WERI-Rb-1 (cell line): ENCODE results near the gene DOC2A.

ENCODE experiments used
- DNase-seq: peaks from one replicate; pipeline ENCODE4 v3.0.0-alpha.2; 2020
- H3K27ac ChIP-seq: fragments of 250-450 bp; sonication (Bioruptor Pico); 2 replicates; pipeline ENCODE4 v1.5.1; 2020; ENCODE audit warnings: mild to moderate bottlenecking, moderate library complexity
- H3K27me3 ChIP-seq: fragments of 250-450 bp; sonication (Bioruptor Pico); 2 replicates; pipeline ENCODE4 v1.5.1; 2021; ENCODE audit warnings: mild to moderate bottlenecking, low read depth, moderate library complexity; ENCODE audit not compliant: insufficient read depth, severe bottlenecking
- H3K36me3 ChIP-seq: fragments of 250-450 bp; sonication (Bioruptor Pico); 2 replicates; pipeline ENCODE4 v1.5.1; 2020; ENCODE audit warnings: mild to moderate bottlenecking, moderate library complexity
- H3K4me3 ChIP-seq: 2 replicates; pipeline ENCODE4 v1.5.1; 2011; ENCODE audit warnings: low read depth, mild to moderate bottlenecking, control low read depth, low read length
- H3K9me3 ChIP-seq: fragments of 250-450 bp; sonication (Bioruptor Pico); 2 replicates; pipeline ENCODE4 v1.5.1; 2021; ENCODE audit warnings: mild to moderate bottlenecking, moderate library complexity; ENCODE audit not compliant: severe bottlenecking
- TF ChIP-seq, protein P1 (sequence below): IDR thresholded peaks from 2 replicates; pipeline ENCODE4 v1.5.1; 2011; ENCODE audit warnings: low read depth, mild to moderate bottlenecking, control low read depth, inconsistent platforms, low read length

Gene DOC2A

DNA sequence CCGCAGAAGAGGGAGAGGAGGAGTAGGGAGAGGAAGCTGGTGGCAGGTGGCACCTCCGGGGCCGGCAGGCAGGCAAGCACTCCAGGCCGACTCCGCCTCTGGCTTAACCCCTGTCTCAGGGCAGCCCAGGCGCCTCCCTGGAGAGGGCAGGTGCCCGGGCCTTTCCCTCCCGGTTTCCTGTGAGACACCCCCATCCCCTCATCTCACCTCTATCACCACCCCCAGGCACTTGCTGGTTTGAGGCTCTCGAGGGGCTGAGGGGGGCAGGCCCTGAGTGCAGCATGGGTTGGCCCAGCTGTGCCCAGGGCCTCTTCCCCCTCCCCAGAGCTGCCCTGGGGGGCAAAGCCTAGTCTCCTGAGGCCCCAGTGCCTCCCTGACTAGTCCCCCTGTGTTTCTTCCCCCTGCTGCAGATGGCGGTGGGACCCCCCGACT, 6.0 kb downstream of the DOC2A start:
- Histone ChIP-seq H3K4me3 (no peak overlapping the region), H3K27me3 (no peaks in the 10 kb centered on the region), H3K36me3 (peaks cover 35% of the 10 kb centered on the region), H3K27ac (peak overlapping the region; percentile 69), H3K9me3 (no peaks in the 10 kb centered on the region)
- peak; percentile 72 for DNase-seq
- TF ChIP-seq, protein P1, sequence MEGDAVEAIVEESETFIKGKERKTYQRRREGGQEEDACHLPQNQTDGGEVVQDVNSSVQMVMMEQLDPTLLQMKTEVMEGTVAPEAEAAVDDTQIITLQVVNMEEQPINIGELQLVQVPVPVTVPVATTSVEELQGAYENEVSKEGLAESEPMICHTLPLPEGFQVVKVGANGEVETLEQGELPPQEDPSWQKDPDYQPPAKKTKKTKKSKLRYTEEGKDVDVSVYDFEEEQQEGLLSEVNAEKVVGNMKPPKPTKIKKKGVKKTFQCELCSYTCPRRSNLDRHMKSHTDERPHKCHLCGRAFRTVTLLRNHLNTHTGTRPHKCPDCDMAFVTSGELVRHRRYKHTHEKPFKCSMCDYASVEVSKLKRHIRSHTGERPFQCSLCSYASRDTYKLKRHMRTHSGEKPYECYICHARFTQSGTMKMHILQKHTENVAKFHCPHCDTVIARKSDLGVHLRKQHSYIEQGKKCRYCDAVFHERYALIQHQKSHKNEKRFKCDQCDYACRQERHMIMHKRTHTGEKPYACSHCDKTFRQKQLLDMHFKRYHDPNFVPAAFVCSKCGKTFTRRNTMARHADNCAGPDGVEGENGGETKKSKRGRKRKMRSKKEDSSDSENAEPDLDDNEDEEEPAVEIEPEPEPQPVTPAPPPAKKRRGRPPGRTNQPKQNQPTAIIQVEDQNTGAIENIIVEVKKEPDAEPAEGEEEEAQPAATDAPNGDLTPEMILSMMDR: no peak

DNA sequence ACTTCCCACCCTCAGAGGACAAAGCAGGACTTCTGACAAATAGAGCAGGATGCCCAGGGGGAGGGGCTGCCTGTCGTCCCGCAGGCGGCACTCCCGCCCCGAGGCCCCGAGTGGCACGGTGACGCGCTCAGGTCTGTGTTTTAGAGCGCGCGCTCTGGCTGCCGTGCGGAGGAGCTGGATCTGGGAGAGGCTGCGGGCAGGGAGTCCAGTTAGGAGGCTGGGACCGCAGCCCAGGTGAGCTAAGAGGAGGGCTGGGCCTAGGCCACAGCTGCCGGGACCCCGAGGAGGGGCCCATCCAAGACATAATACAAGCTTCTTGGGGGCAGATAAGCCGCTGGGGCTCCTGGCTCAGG, 6.4 kb downstream of the DOC2A start:
- no peak for DNase-seq
- H3K27me3 ChIP-seq: no peaks in the 10 kb centered on the region
- H3K27ac ChIP-seq: peak overlapping the region; percentile 69
- H3K36me3 ChIP-seq: peaks cover 35% of the 10 kb centered on the region
- H3K9me3 ChIP-seq: no peaks in the 10 kb centered on the region
- no peak overlapping the region for H3K4me3 ChIP-seq
- TF ChIP-seq, protein P1: no peak

DNA sequence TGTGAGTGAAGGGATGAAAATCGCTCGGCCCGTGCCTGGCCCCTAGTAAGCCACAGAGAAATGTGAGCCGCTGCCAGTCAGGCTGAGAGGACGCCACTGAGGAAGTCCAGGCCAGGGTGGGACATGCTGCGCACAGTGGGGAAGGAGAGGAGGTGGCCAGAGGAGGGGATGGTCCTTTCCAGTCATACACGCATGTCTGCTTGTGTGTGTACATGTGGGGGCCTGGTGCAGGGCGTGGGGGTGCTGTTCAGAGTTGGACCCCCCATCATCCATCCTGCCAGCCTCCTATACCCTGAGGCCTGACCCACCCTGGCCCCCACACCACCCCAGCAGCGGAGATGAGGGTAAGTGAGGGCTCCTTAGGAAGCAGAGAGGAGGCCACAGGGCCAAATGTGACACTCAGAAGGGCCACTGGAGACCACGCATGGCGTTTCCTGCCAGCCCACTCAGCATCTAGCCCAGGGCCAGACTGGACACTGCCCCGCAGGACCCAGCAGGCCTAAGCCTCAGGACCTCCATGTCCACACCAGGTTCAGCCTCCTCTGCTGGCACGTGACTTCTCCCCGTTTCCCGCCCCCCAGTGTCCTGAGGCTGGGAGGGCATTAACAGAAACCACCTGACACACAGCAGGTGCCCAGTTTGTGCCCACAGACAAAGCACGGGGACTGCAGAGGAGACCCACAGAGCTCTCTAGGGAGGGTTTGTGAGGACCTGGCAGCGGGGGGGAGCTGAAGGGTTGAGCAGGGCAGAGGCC, 7.0 kb downstream of the DOC2A start:
- Histone ChIP-seq H3K27ac (peak overlapping the region; percentile 69), H3K36me3 (peaks cover 35% of the 10 kb centered on the region), H3K27me3 (no peaks in the 10 kb centered on the region), H3K4me3 (no peak overlapping the region), H3K9me3 (no peaks in the 10 kb centered on the region)
- DNase-seq: no peak
- TF ChIP-seq, protein P1: no peak

DNA sequence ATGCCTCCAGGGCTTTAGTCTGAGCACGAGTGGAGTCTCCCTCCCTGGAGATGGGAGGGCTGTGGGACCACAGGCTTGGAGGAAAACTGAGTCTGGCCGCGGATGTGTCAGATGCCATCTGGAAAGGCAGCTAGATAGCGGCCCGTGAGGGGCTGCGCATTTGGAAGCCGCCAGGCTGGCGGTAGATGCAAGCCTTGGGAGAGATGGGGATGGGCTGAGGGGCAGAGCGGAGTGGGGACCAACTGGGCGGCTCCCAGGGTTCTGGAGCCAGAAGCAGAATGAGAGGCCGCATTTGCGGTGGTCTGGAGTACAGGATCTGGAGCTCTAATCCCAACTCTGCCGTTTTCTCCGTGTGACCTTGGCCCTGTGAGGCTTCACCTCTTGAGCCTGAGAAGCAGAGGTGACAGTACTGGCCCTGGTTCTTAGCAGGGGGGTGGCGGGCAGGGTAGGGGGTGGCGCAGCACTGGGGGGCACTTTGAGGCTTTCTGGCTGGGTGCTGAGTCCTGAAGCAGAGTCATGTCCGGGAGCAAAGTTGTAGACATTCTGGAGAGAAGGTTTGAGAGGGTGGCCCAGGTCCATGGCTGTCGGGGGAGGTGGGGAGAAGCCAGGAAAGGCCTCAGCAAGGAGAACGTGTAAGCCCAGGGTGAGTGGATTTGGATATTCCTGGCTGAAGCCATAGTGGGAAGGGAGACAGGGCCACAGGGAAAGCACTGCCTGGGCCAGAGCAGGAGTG, 8.0 kb downstream of the DOC2A start:
- no peak overlapping the region for H3K4me3 ChIP-seq
- H3K9me3 ChIP-seq: no peaks in the 10 kb centered on the region
- TF ChIP-seq, protein P1: no peak
- no peak for DNase-seq
- H3K27ac ChIP-seq: no peak overlapping the region; the same call in 1 of the 2 replicates
- H3K36me3 ChIP-seq: peaks cover 41% of the 10 kb centered on the region
- H3K27me3 ChIP-seq: no peaks in the 10 kb centered on the region

DNA sequence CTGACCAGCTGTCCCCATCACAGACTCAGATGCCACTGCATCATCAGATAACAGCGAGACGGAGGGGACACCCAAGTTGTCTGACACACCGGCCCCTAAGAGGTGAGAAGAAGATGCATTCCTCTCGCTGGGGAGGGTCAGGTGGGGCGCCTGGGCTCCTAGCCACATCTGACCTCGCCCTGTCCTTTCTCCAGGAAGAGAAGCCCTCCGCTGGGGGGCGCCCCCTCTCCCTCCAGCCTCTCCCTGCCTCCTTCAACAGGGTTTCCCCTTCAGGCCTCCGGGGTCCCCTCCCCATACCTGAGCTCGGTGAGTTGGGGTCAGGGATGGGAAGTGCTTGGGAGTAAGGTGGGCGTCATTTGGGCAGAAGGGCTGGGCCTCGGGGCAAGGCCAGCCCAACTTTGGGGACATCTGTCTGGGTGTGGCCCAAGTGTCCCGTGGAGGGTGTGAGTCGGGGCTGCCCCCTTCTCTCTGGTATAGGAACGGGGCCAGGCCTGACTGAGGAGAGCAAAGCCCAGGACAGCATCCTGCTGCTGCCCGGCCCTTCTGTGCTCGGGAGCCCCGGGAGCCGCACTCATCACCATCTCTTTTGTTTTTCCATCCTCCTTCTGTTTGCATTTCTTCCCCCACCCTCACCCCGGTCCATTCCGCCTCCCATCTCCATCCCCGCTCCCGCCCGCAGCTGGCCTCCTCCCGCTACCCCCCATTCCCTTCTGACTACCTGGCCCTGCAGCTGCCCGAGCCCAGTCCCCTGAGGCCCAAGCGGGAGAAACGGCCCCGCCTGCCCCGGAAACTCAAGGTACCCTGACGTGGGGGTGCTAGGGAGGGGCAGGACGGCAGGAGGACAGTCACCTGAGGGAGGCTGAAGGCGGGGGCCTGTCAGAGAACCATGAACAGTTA, 9.8 kb downstream of the DOC2A start:
- H3K27ac ChIP-seq: no peak overlapping the region
- TF ChIP-seq, protein P1: no peak
- H3K9me3 ChIP-seq: no peaks in the 10 kb centered on the region
- no peaks in the 10 kb centered on the region for H3K27me3 ChIP-seq
- no peak overlapping the region for H3K4me3 ChIP-seq
- H3K36me3 ChIP-seq: peaks cover 44% of the 10 kb centered on the region
- no peak for DNase-seq
